ENCODE results near the gene R3HCC1L.

The R3HCC1L gene

DNA sequence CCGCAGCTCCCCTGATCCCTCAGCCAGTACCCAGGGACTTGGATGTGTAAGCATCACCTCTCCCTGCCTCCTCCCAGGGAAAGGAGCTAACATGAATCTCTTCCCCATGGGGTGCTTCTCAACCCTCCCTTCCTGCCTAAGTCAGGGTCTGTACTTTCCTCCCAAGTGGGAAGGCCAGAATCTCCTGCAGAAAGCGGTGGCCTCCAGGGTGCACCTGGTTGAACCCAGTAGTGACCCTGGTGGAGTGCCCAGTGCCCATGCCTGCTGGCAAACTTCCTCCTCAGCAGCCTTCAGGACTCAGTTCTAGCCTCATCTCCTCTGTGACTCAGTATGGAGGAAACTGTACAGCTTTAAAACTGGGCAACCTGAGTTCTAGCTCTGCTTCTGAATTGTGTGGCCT, 136.3 kb downstream of the R3HCC1L start:
- TF ChIP-seq MYC (IDR thresholded peaks at IDR 0.05; ENCODE audit: low read depth, low read length) (no peak), POLR2A (IDR thresholded peaks at IDR 0.05; ENCODE audit: extremely low read depth, insufficient read length) (no peak)
- TF ChIP-seq, protein P1, sequence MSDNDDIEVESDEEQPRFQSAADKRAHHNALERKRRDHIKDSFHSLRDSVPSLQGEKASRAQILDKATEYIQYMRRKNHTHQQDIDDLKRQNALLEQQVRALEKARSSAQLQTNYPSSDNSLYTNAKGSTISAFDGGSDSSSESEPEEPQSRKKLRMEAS (IDR thresholded peaks at IDR 0.05; ENCODE audit: low read depth, low read length) = no peak
- TF ChIP-seq, protein P2, sequence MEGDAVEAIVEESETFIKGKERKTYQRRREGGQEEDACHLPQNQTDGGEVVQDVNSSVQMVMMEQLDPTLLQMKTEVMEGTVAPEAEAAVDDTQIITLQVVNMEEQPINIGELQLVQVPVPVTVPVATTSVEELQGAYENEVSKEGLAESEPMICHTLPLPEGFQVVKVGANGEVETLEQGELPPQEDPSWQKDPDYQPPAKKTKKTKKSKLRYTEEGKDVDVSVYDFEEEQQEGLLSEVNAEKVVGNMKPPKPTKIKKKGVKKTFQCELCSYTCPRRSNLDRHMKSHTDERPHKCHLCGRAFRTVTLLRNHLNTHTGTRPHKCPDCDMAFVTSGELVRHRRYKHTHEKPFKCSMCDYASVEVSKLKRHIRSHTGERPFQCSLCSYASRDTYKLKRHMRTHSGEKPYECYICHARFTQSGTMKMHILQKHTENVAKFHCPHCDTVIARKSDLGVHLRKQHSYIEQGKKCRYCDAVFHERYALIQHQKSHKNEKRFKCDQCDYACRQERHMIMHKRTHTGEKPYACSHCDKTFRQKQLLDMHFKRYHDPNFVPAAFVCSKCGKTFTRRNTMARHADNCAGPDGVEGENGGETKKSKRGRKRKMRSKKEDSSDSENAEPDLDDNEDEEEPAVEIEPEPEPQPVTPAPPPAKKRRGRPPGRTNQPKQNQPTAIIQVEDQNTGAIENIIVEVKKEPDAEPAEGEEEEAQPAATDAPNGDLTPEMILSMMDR (IDR thresholded peaks at IDR 0.05; ENCODE audit: low read depth, low read length) = no peak
- no peak overlapping the region for H3K4me3 ChIP-seq (ENCODE audit: low read depth, low read length)
- no peak for DNase-seq (ENCODE audit: low read depth)

DNA sequence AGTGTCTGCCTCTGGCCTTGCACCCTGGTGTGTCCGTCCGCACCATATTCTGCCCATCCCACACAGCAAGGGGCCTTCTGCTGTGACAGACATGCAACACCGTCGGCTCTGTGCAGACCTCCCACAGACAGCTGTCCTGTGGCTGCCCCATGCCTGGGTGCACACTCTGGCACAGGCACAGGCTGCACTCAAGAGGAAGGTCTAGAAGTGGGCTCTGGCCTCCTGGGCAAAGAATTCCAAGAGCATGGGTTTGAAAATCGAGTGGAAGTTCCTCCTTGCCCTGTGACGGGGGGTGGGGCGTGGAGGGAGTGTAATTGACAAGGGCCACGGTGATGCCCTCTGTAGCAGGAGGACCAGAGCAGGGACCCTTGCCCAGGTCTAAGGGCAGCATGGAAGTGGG, 137.8 kb downstream of the R3HCC1L start:
- DNase-seq (ENCODE audit: low read depth) = no peak
- no peak overlapping the region for H3K4me3 ChIP-seq (ENCODE audit: low read depth, low read length)
- TF ChIP-seq, protein P1 (IDR thresholded peaks at IDR 0.05; ENCODE audit: low read depth, low read length) = no peak
- TF ChIP-seq MYC (IDR thresholded peaks at IDR 0.05; ENCODE audit: low read depth, low read length) = no peak
- TF ChIP-seq, protein P2 (IDR thresholded peaks at IDR 0.05; ENCODE audit: low read depth, low read length) = no peak

DNA sequence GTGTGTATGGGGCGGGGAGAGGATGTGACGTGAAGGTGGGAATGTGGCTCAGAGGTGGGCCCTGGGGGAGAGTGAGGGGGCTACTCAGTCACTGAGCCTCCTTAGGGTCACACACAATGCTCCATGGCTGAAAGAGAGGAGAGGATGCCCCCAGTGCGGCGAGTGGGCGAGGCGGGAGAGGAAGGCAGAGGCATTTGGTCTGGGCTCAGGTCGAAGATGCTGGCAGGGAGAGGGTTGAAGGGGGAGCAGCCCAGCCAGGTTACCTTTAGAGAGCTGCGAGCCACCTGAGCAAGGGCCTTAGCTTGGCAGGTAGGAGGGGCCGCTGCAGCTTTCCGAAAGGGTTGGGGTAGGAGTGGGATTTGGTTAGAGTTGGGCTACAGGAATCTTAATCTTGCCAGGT, 138.2 kb downstream of the R3HCC1L start:
- no peak overlapping the region for H3K4me3 ChIP-seq (ENCODE audit: low read depth, low read length)
- no peak for DNase-seq (ENCODE audit: low read depth)
- TF ChIP-seq, protein P2 (IDR thresholded peaks at IDR 0.05; ENCODE audit: low read depth, low read length) = no peak
- no peak for TF ChIP-seq POLR2A (IDR thresholded peaks at IDR 0.05; ENCODE audit: extremely low read depth, insufficient read length)
- TF ChIP-seq, protein P1 (IDR thresholded peaks at IDR 0.05; ENCODE audit: low read depth, low read length) = no peak

DNA sequence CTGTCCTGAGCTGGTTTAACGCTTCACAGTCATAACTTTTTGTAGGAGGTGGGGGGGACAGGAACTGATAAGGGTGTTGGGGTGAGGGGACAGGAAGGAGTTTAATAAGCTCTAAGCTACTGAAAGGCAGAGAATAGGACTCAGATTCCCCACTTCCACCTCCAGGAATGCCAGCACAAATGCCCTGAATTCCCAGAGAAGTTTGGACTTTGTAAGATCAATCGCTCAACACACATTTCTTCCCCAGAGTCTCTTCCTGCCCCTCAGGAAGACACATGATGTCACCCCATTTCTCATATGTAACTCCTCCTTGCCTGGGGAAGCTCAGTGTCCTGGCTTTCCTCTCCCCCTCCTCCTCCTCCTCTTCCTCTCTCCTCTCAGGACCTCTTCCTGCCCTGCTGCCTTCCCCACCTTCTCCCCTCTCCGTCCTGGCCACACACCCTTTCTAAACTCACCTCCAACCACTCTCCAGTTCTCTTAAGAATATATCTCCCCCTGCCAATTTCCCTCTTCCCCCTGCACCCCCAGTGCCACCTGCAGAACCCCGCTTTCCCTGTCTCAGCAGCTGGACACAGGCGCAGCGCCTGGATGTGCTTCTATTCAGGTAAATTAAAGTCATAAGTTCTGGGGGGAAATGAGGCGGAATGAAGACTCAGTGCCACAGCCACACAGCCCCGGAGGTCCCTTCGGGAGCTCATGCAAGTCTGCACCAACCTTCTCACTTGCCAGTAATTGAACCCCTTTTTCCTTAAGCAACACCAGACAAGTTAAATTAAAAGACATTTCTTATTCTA, 138.8 kb downstream of the R3HCC1L start:
- no peak overlapping the region for H3K4me3 ChIP-seq (ENCODE audit: low read depth, low read length)
- DNase-seq (ENCODE audit: low read depth) = no peak
- TF ChIP-seq, protein P1 (IDR thresholded peaks at IDR 0.05; ENCODE audit: low read depth, low read length) = no peak

DNA sequence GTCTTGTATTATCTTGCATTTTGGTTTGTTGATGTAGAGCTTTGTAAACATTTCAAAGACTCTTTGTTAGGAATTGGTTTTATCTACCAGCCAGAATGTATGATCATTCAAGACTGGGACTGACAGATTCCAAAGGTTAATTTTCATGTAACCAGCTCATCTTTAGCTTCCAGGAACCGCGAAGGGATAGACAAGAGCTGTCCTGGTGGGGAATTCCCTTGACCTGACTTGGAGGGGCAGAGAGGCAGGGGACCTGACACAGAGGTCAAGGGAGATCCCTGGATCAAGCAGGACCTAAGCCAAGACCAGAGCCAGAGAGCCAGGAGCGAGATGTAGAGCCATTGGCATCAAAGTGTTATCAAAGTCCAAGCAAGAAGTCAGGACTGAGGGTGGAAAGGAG, 140.1 kb downstream of the R3HCC1L start:
- H3K4me3 ChIP-seq (ENCODE audit: low read depth, low read length) = no peak overlapping the region
- no peak for DNase-seq (ENCODE audit: low read depth)

DNA sequence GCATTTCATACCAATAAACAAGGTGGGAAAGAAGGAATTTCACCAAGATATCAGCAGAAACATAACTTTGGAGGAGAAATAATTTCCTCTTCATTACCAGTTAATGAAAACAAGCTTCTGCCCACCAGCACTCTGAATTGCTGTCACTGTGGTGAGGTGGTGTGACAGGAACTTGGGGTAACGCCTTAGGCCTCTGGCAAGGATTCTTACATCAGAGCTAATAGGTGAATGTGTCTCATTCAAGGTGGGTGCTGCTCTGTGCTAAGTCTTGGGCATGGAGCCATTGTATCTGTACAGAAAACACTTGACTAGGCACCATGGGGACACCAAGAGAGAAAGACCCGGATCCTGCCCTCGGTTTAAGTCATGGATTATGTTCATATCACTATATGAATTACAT, 141.9 kb downstream of the R3HCC1L start:
- TF ChIP-seq POLR2A (IDR thresholded peaks at IDR 0.05; ENCODE audit: extremely low read depth, insufficient read length) (no peak), MYC (IDR thresholded peaks at IDR 0.05; ENCODE audit: low read depth, low read length) (no peak)
- TF ChIP-seq, protein P2 (IDR thresholded peaks at IDR 0.05; ENCODE audit: low read depth, low read length) = no peak
- TF ChIP-seq, protein P1 (IDR thresholded peaks at IDR 0.05; ENCODE audit: low read depth, low read length) = no peak
- H3K4me3 ChIP-seq (ENCODE audit: low read depth, low read length) = no peak overlapping the region
- DNase-seq (ENCODE audit: low read depth) = no peak

More for the DNA sequence above, 140.1 kb downstream of the R3HCC1L start:
- TF ChIP-seq MYC (IDR thresholded peaks at IDR 0.05; ENCODE audit: low read depth, low read length) (no peak), POLR2A (IDR thresholded peaks at IDR 0.05; ENCODE audit: extremely low read depth, insufficient read length) (no peak)
- TF ChIP-seq, protein P2 (IDR thresholded peaks at IDR 0.05; ENCODE audit: low read depth, low read length) = no peak
- TF ChIP-seq, protein P1 (IDR thresholded peaks at IDR 0.05; ENCODE audit: low read depth, low read length) = no peak

Measured in NB4 (cell line).